ENCODE data around the gene COX5A.

- TF ChIP-seq POLR2A (IDR thresholded peaks at IDR 0.05) = no peak
- TF ChIP-seq CTCF (IDR thresholded peaks at IDR 0.05) = no peak
These were observed 38.3 kb upstream of the COX5A start for GRCh38 chr15:74976159-74976558.
